BLaER1 treated with 17β-estradiol and CSF1 and Interleukin-3, amounts not matched to agents 10 nM and 100 nM (cell line): ENCODE data around the gene LYRM4.

Experiments used
- H3K27ac ChIP-seq, 11 experiments: shearing (Covaris generic); formaldehyde crosslinking; 2 replicates each; pipeline ENCODE4 v1.8.1; 2022
- H3K27me3 ChIP-seq, 11 experiments: shearing (Covaris generic); formaldehyde crosslinking; 2 replicates each; pipeline ENCODE4 v1.8.1; 2022
- H3K36me3 ChIP-seq, 11 experiments: shearing (Covaris generic); formaldehyde crosslinking; 2 replicates each; pipeline ENCODE4 v1.8.1; 2022
- H3K4me1 ChIP-seq, 10 experiments: shearing (Covaris generic); formaldehyde crosslinking; 2 replicates each; pipeline ENCODE4 v1.8.1; 2022
- H3K4me2 ChIP-seq, 11 experiments: shearing (Covaris generic); formaldehyde crosslinking; 2 replicates each; pipeline ENCODE4 v1.8.1; 2022
- H3K4me3 ChIP-seq, 10 experiments: shearing (Covaris generic); formaldehyde crosslinking; 2 replicates each; pipeline ENCODE4 v1.8.1; 2022
- H3K9ac ChIP-seq, 11 experiments: shearing (Covaris generic); formaldehyde crosslinking; 2 replicates each; pipeline ENCODE4 v1.8.1; 2022
- H3K9me3 ChIP-seq, 11 experiments: shearing (Covaris generic); formaldehyde crosslinking; replicated peaks in 1 of 11; 2 replicates each; pipeline ENCODE4 v1.8.1; 2022
- H4K20me1 ChIP-seq, 11 experiments: shearing (Covaris generic); formaldehyde crosslinking; 2 replicates each; pipeline ENCODE4 v1.8.1; 2022
- Cebpa-rat ChIP-seq, 11 experiments: shearing (Covaris generic); IDR thresholded peaks; 2 replicates each; pipeline ENCODE4 v1.8.1; 2022

Gene LYRM4

GRCh38 chr6:5230081-5230480 is 30.7 kb downstream of the LYRM4 start:
- H3K36me3 ChIP-seq = peaks cover 0 to 43% (median 19%) of the 10 kb centered on the region in 11 experiments; a peak in 14 of 22 replicates
- H3K9me3 ChIP-seq = no peaks in the 10 kb centered on the region
- H3K4me2 ChIP-seq = no peak overlapping the region
- no peak overlapping the region for H3K9ac ChIP-seq
- no peaks in the 10 kb centered on the region for H3K27me3 ChIP-seq
- H3K4me1 ChIP-seq = peaks cover 0 to 18% (median 0%) of the 10 kb centered on the region in 10 experiments; a peak in 6 of 20 replicates
- TF ChIP-seq Cebpa-rat (IDR thresholded peaks at IDR 0.05) = no peak
- no peak overlapping the region for H3K4me3 ChIP-seq
- peaks cover 0 to 72% (median 4%) of the 10 kb centered on the region in 11 experiments; a peak in 12 of 22 replicates for H4K20me1 ChIP-seq
- no peak overlapping the region for H3K27ac ChIP-seq

- H3K36me3 ChIP-seq = peaks cover 0 to 36% (median 19%) of the 10 kb centered on the region in 11 experiments; a peak in 13 of 22 replicates
- H3K4me3 ChIP-seq = no peak overlapping the region
- H4K20me1 ChIP-seq = peaks cover 0 to 65% (median 4%) of the 10 kb centered on the region in 11 experiments; a peak in 12 of 22 replicates
- H3K27me3 ChIP-seq = no peaks in the 10 kb centered on the region
- no peak overlapping the region for H3K4me2 ChIP-seq
- peaks cover 0 to 11% (median 0%) of the 10 kb centered on the region in 10 experiments; a peak in 6 of 20 replicates for H3K4me1 ChIP-seq
- H3K27ac ChIP-seq = no peak overlapping the region
- no peak for TF ChIP-seq Cebpa-rat (IDR thresholded peaks at IDR 0.05)
- H3K9ac ChIP-seq = no peak overlapping the region
- H3K9me3 ChIP-seq = no peaks in the 10 kb centered on the region
These were observed 31.4 kb downstream of the LYRM4 start for GRCh38 chr6:5229356-5229755.

- Histone ChIP-seq H4K20me1 (peaks cover 0 to 36% (median 0%) of the 10 kb centered on the region in 11 experiments; a peak in 5 of 22 replicates), H3K4me2 (no peak overlapping the region), H3K36me3 (peaks cover 0 to 46% (median 16%) of the 10 kb centered on the region in 11 experiments; a peak in 12 of 22 replicates), H3K4me3 (no peak overlapping the region), H3K27me3 (no peaks in the 10 kb centered on the region), H3K9ac (no peak overlapping the region), H3K9me3 (no peaks in the 10 kb centered on the region), H3K4me1 (peaks cover 0 to 22% (median 17%) of the 10 kb centered on the region in 10 experiments; a peak in 14 of 20 replicates), H3K27ac (no peak overlapping the region)
- TF ChIP-seq Cebpa-rat (IDR thresholded peaks at IDR 0.05) = no peak
These were observed 37.4 kb downstream of the LYRM4 start for GRCh38 chr6:5223309-5223708.

- H3K27me3 ChIP-seq = no peaks in the 10 kb centered on the region
- peaks cover 0 to 22% (median 17%) of the 10 kb centered on the region in 10 experiments; a peak in 14 of 20 replicates for H3K4me1 ChIP-seq
- no peak overlapping the region for H3K9ac ChIP-seq
- TF ChIP-seq Cebpa-rat (IDR thresholded peaks at IDR 0.05) = no peak
- no peak overlapping the region for H3K27ac ChIP-seq
- peaks cover 5 to 53% (median 23%) of the 10 kb centered on the region in 11 experiments; a peak in 17 of 22 replicates for H3K36me3 ChIP-seq
- H3K4me3 ChIP-seq = no peak overlapping the region
- H4K20me1 ChIP-seq = peaks cover 0 to 47% (median 0%) of the 10 kb centered on the region in 11 experiments; a peak in 5 of 22 replicates
- H3K9me3 ChIP-seq = no peaks in the 10 kb centered on the region
- peak overlapping the region in 5 of 11 experiments; percentile 15 to 51 (median 31); a peak in 3 of 22 replicates for H3K4me2 ChIP-seq
These were observed 40.3 kb downstream of the LYRM4 start for GRCh38 chr6:5220443-5220842.

- H4K20me1 ChIP-seq = peaks cover 0 to 54% (median 0%) of the 10 kb centered on the region in 11 experiments; a peak in 5 of 22 replicates
- H3K4me2 ChIP-seq = peak overlapping the region in 7 of 11 experiments; percentile 24 to 51 (median 31); a peak in 13 of 22 replicates
- TF ChIP-seq Cebpa-rat (IDR thresholded peaks at IDR 0.05) = no peak
- no peaks in the 10 kb centered on the region for H3K27me3 ChIP-seq
- no peak overlapping the region for H3K4me3 ChIP-seq
- H3K4me1 ChIP-seq = peaks cover 0 to 23% (median 17%) of the 10 kb centered on the region in 10 experiments; a peak in 14 of 20 replicates
- H3K27ac ChIP-seq = 0 out of 22 replicates have a peak overlapping the region, but pooled peaks of 1 of the 11 experiments have one; percentile 12
- no peak overlapping the region for H3K9ac ChIP-seq
- H3K9me3 ChIP-seq = no peaks in the 10 kb centered on the region
- H3K36me3 ChIP-seq = peaks cover 9 to 66% (median 36%) of the 10 kb centered on the region in 11 experiments
These were observed 41.6 kb downstream of the LYRM4 start for GRCh38 chr6:5219011-5219691.

GRCh38 chr6:5217356-5217755 is 43.4 kb downstream of the LYRM4 start:
- H3K9me3 ChIP-seq = no peaks in the 10 kb centered on the region
- H3K4me2 ChIP-seq = no peak overlapping the region

GRCh38 chr6:5215799-5216198 is 45.0 kb downstream of the LYRM4 start:
- H4K20me1 ChIP-seq = peaks cover 0 to 60% (median 0%) of the 10 kb centered on the region in 11 experiments; a peak in 6 of 22 replicates
- H3K9me3 ChIP-seq = no peaks in the 10 kb centered on the region
- H3K4me1 ChIP-seq = peaks cover 0 to 24% (median 17%) of the 10 kb centered on the region in 10 experiments; a peak in 14 of 20 replicates
- peaks cover 26 to 67% (median 47%) of the 10 kb centered on the region in 11 experiments for H3K36me3 ChIP-seq
- no peak for TF ChIP-seq Cebpa-rat (IDR thresholded peaks at IDR 0.05)
- no peak overlapping the region for H3K4me3 ChIP-seq
- no peaks in the 10 kb centered on the region for H3K27me3 ChIP-seq
- no peak overlapping the region for H3K4me2 ChIP-seq
- H3K9ac ChIP-seq = no peak overlapping the region
- no peak overlapping the region for H3K27ac ChIP-seq

More at GRCh38 chr6:5217356-5217755, 43.4 kb downstream of the LYRM4 start:
- Histone ChIP-seq H3K4me3 (no peak overlapping the region), H3K9ac (no peak overlapping the region), H3K4me1 (peaks cover 0 to 24% (median 17%) of the 10 kb centered on the region in 10 experiments; a peak in 14 of 20 replicates), H3K36me3 (peaks cover 25 to 66% (median 47%) of the 10 kb centered on the region in 11 experiments), H4K20me1 (peaks cover 0 to 54% (median 0%) of the 10 kb centered on the region in 11 experiments; a peak in 6 of 22 replicates), H3K27me3 (no peaks in the 10 kb centered on the region), H3K27ac (no peak overlapping the region)
- no peak for TF ChIP-seq Cebpa-rat (IDR thresholded peaks at IDR 0.05)

GRCh38 chr6:5215159-5215558 is 45.6 kb downstream of the LYRM4 start:
- no peak overlapping the region for H3K4me2 ChIP-seq
- H4K20me1 ChIP-seq = peaks cover 0 to 54% (median 0%) of the 10 kb centered on the region in 11 experiments; a peak in 6 of 22 replicates
- peaks cover 26 to 70% (median 49%) of the 10 kb centered on the region in 11 experiments for H3K36me3 ChIP-seq
- peaks cover 0 to 22% (median 12%) of the 10 kb centered on the region in 10 experiments; a peak in 14 of 20 replicates for H3K4me1 ChIP-seq
- no peaks in the 10 kb centered on the region for H3K9me3 ChIP-seq
- no peak overlapping the region for H3K9ac ChIP-seq
- TF ChIP-seq Cebpa-rat (IDR thresholded peaks at IDR 0.05) = no peak
- H3K4me3 ChIP-seq = no peak overlapping the region
- no peak overlapping the region for H3K27ac ChIP-seq
- no peaks in the 10 kb centered on the region for H3K27me3 ChIP-seq

GRCh38 chr6:5214570-5215052 is 46.1 kb downstream of the LYRM4 start:
- Histone ChIP-seq H3K4me1 (peaks cover 0 to 17% (median 7%) of the 10 kb centered on the region in 10 experiments; a peak in 12 of 20 replicates), H3K27ac (no peak overlapping the region), H4K20me1 (peaks cover 0 to 48% (median 0%) of the 10 kb centered on the region in 11 experiments; a peak in 6 of 22 replicates), H3K4me3 (no peak overlapping the region), H3K27me3 (no peaks in the 10 kb centered on the region), H3K9ac (no peak overlapping the region), H3K9me3 (no peaks in the 10 kb centered on the region), H3K4me2 (no peak overlapping the region), H3K36me3 (peaks cover 26 to 76% (median 50%) of the 10 kb centered on the region in 11 experiments)
- no peak for TF ChIP-seq Cebpa-rat (IDR thresholded peaks at IDR 0.05)
